SK-N-SH treated with all-trans-retinoic acid at 6 μM for 48 hours (cell line): ENCODE results near the gene F5.

ENCODE experiments used
- ZC3H10 ChIP-seq: fragments of 250-450 bp; sonication (Bioruptor Pico); IDR thresholded peaks from 2 replicates; pipeline ENCODE4 v1.5.1; 2021; ENCODE audit warnings: mild to moderate bottlenecking, moderate library complexity
- ZFP30 ChIP-seq: fragments of 450-650 bp; formaldehyde crosslinking; IDR thresholded peaks from 2 replicates; pipeline ENCODE4 v1.5.0; 2022; ENCODE audit warnings: mild to moderate bottlenecking, moderate library complexity
- TF ChIP-seq, protein P1 (sequence below): fragments of 250-450 bp; sonication (Bioruptor Pico); IDR thresholded peaks from 2 replicates; pipeline ENCODE4 v1.8.0; 2020; ENCODE audit warnings: mild to moderate bottlenecking, moderate library complexity, borderline replicate concordance

DNA sequence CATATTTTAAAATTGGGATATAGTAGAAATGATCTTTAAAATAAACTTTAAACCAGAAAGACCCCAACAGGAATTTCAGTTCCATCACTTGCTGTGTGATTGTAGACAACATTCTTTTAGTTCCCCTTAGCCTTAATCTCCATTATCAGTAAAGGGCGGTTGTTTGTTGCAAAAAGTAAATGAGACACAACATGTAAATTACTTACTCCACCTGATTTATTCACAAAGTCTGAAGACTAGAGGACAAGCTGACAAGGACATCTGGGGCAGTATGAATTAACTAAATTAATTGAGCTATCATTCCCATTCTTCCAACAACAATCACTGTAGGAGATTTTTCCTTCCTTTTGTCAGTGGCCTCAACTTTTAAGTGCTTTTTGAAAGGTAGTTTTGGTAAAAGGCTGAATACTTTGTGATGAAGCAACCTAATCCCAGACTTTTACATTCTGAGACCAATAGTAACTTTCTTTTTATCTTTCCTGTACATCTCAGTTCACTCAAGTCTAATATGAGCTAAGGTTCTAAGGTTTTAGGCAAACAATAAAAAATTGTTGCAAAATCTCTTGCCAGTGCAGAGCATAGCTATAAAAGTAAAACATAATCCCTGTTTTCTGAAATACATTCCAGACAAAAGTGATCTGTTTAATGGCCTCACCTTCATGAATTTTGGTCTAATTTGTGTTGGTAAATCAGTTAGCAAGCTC lies 106.8 kb downstream of the F5 start:
- no peak for TF ChIP-seq ZC3H10 (CRISPR knock-in tag)
- TF ChIP-seq, protein P1, sequence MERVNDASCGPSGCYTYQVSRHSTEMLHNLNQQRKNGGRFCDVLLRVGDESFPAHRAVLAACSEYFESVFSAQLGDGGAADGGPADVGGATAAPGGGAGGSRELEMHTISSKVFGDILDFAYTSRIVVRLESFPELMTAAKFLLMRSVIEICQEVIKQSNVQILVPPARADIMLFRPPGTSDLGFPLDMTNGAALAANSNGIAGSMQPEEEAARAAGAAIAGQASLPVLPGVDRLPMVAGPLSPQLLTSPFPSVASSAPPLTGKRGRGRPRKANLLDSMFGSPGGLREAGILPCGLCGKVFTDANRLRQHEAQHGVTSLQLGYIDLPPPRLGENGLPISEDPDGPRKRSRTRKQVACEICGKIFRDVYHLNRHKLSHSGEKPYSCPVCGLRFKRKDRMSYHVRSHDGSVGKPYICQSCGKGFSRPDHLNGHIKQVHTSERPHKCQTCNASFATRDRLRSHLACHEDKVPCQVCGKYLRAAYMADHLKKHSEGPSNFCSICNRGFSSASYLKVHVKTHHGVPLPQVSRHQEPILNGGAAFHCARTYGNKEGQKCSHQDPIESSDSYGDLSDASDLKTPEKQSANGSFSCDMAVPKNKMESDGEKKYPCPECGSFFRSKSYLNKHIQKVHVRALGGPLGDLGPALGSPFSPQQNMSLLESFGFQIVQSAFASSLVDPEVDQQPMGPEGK = no peak
- no peak for TF ChIP-seq ZFP30 (CRISPR knock-in tag)
